ENCODE measurements around the gene MAST4.

Gene MAST4

GRCh38 chr5:66897356-66897755 is 301.2 kb downstream of the MAST4 start:
- no peaks in the 10 kb centered on the region for H4K20me1 ChIP-seq (ENCODE audit: control insufficient read depth, insufficient read depth, low read depth, low read length)
- no peaks in the 10 kb centered on the region for H3K4me1 ChIP-seq (ENCODE audit: control insufficient read depth, low read length)
- H3K9me2 ChIP-seq (replicated peaks; ENCODE audit: control insufficient read depth, low read length): no peaks in the 10 kb centered on the region
- H3K36me3 ChIP-seq (ENCODE audit: control insufficient read depth, low read length): no peaks in the 10 kb centered on the region
- no peak overlapping the region for H3K27ac ChIP-seq (ENCODE audit: low read depth, low read length)
- TF ChIP-seq CTCF (IDR thresholded peaks at IDR 0.05; ENCODE audit: low read depth, low read length, poor library complexity, severe bottlenecking) (no peak), EZH2phosphoT487 (IDR thresholded peaks at IDR 0.05; ENCODE audit: borderline replicate concordance, low read length) (no peak)
- H3K4me2 ChIP-seq (ENCODE audit: low read length): no peak overlapping the region
- no peaks in the 10 kb centered on the region; the same call in 1 of the 2 replicates for H3K27me3 ChIP-seq (ENCODE audit: control insufficient read depth, low read length)
- no peaks in the 10 kb centered on the region for H3K9me3 ChIP-seq (ENCODE audit: control insufficient read depth, insufficient read depth, low read length)
- H3K4me3 ChIP-seq (ENCODE audit: low read length): no peak overlapping the region
- no peaks in the 10 kb centered on the region for H3F3A ChIP-seq (ENCODE audit: control insufficient read depth, insufficient read depth)
- no peaks in the 10 kb centered on the region for H3K79me2 ChIP-seq (ENCODE audit: control insufficient read depth, low read length)

- Histone ChIP-seq H3K36me3 (ENCODE audit: control insufficient read depth, low read length) (no peaks in the 10 kb centered on the region), H3K4me2 (ENCODE audit: low read length) (no peak overlapping the region), H3F3A (ENCODE audit: control insufficient read depth, insufficient read depth) (no peaks in the 10 kb centered on the region), H3K4me1 (ENCODE audit: control insufficient read depth, low read length) (no peaks in the 10 kb centered on the region), H4K20me1 (ENCODE audit: control insufficient read depth, insufficient read depth, low read depth, low read length) (no peaks in the 10 kb centered on the region), H3K9me3 (ENCODE audit: control insufficient read depth, insufficient read depth, low read length) (no peaks in the 10 kb centered on the region), H3K9me2 (replicated peaks; ENCODE audit: control insufficient read depth, low read length) (no peaks in the 10 kb centered on the region), H3K27me3 (ENCODE audit: control insufficient read depth, low read length) (no peaks in the 10 kb centered on the region; the same call in 1 of the 2 replicates), H3K27ac (ENCODE audit: low read depth, low read length) (no peak overlapping the region), H3K4me3 (ENCODE audit: low read length) (no peak overlapping the region), H3K79me2 (ENCODE audit: control insufficient read depth, low read length) (no peaks in the 10 kb centered on the region)
- no peak for TF ChIP-seq EZH2phosphoT487 (IDR thresholded peaks at IDR 0.05; ENCODE audit: borderline replicate concordance, low read length)
- TF ChIP-seq CTCF (IDR thresholded peaks at IDR 0.05; ENCODE audit: low read depth, low read length, poor library complexity, severe bottlenecking): no peak
Measured at GRCh38 chr5:66898241-66898995, 302.2 kb downstream of the MAST4 start.

- H3F3A ChIP-seq (ENCODE audit: control insufficient read depth, insufficient read depth): no peaks in the 10 kb centered on the region
- H3K4me1 ChIP-seq (ENCODE audit: control insufficient read depth, low read length): no peaks in the 10 kb centered on the region
- no peaks in the 10 kb centered on the region for H3K9me3 ChIP-seq (ENCODE audit: control insufficient read depth, insufficient read depth, low read length)
- no peak overlapping the region for H3K4me3 ChIP-seq (ENCODE audit: low read length)
- H4K20me1 ChIP-seq (ENCODE audit: control insufficient read depth, insufficient read depth, low read depth, low read length): no peaks in the 10 kb centered on the region
- H3K4me2 ChIP-seq (ENCODE audit: low read length): no peak overlapping the region
- H3K36me3 ChIP-seq (ENCODE audit: control insufficient read depth, low read length): no peaks in the 10 kb centered on the region
- H3K27ac ChIP-seq (ENCODE audit: low read depth, low read length): no peak overlapping the region
- H3K9me2 ChIP-seq (replicated peaks; ENCODE audit: control insufficient read depth, low read length): no peaks in the 10 kb centered on the region
- no peaks in the 10 kb centered on the region for H3K27me3 ChIP-seq (ENCODE audit: control insufficient read depth, low read length)
- H3K79me2 ChIP-seq (ENCODE audit: control insufficient read depth, low read length): no peaks in the 10 kb centered on the region
- TF ChIP-seq EZH2phosphoT487 (IDR thresholded peaks at IDR 0.05; ENCODE audit: borderline replicate concordance, low read length) (no peak), CTCF (IDR thresholded peaks at IDR 0.05; ENCODE audit: low read depth, low read length, poor library complexity, severe bottlenecking) (no peak)
Measured at GRCh38 chr5:66903218-66903617, 307.0 kb downstream of the MAST4 start.

Measured in DOHH2 (cell line).